HG03095 (cell line): Measurements from ENCODE around the gene SLC37A2.

Source experiments
- ATAC-seq: cut with Tn5 transposase; IDR thresholded peaks from one replicate; pipeline ENCODE4 v1.9.1; 2021; ENCODE audit warnings: moderate library complexity; ENCODE audit not compliant: unreplicated experiment

The SLC37A2 gene

GRCh38 chr11:125070699-125071254, 7.7 kb downstream of the SLC37A2 start:
- peak; percentile 67 for ATAC-seq

GRCh38 chr11:125071435-125071834, 8.3 kb downstream of the SLC37A2 start:
- no peak for ATAC-seq

- ATAC-seq: no peak
Observed at GRCh38 chr11:125071846-125072217, 8.7 kb downstream of the SLC37A2 start.

- ATAC-seq: peak; percentile 81
Observed at GRCh38 chr11:125072218-125072960, 9.3 kb downstream of the SLC37A2 start.

GRCh38 chr11:125072961-125073590, 10.0 kb downstream of the SLC37A2 start:
- ATAC-seq: no peak

GRCh38 chr11:125073616-125074483, 10.7 kb downstream of the SLC37A2 start:
- ATAC-seq: no peak

GRCh38 chr11:125074511-125075241, 11.6 kb downstream of the SLC37A2 start:
- no peak for ATAC-seq

GRCh38 chr11:125075242-125075625, 12.1 kb downstream of the SLC37A2 start:
- no peak for ATAC-seq

- ATAC-seq: no peak
Observed at GRCh38 chr11:125075900-125076317, 12.8 kb downstream of the SLC37A2 start.

GRCh38 chr11:125076378-125076945, 13.4 kb downstream of the SLC37A2 start:
- ATAC-seq: no peak

GRCh38 chr11:125078016-125078415, 14.9 kb downstream of the SLC37A2 start:
- no peak for ATAC-seq

- no peak for ATAC-seq
Observed at GRCh38 chr11:125078516-125079140, 15.5 kb downstream of the SLC37A2 start.

GRCh38 chr11:125079151-125079877, 16.2 kb downstream of the SLC37A2 start:
- ATAC-seq: no peak

GRCh38 chr11:125079878-125080530, 16.9 kb downstream of the SLC37A2 start:
- no peak for ATAC-seq

GRCh38 chr11:125080531-125080911, 17.4 kb downstream of the SLC37A2 start:
- ATAC-seq: no peak

- no peak for ATAC-seq
Observed at GRCh38 chr11:125081098-125081798, 18.1 kb downstream of the SLC37A2 start.

- ATAC-seq: no peak
Observed at GRCh38 chr11:125082040-125082439, 18.9 kb downstream of the SLC37A2 start.
